ENCODE data around the gene ROM1. TPM values are rescaled to one million over a fixed set of nuclear protein-coding genes. Genes with fewer than 3 reads are reported as not detected.

Gene ROM1
- total RNA-seq, 1 experiment from 2014 or later, result 2.7 TPM

- no TSS peak for BruUV-seq (replicated peaks)
- RAD21 ChIA-PET (ENCODE audit: low non-redundant PET in 1 of 2, low total read pairs in 2 of 2, uncharacterized antibody in 2 of 2, unreplicated experiment in 2 of 2), result interaction anchor here in 1 of 2 experiments (1.0 kb wide), 1 partner anchor 24 kb away, joined by 6 read pairs; the partner anchor contains the start of gene MTA2
- ATAC-seq, result no peak
- no peak for TF ChIP-seq EGR1 (IDR thresholded peaks at IDR 0.05; ENCODE audit: low read depth)
- TF ChIP-seq ELF1 (IDR thresholded peaks at IDR 0.05; ENCODE audit: borderline replicate concordance, low read depth), result no peak
- TF ChIP-seq FOSL1 (IDR thresholded peaks at IDR 0.05; ENCODE audit: low read depth), result no peak
- no peak for TF ChIP-seq POLR2A (IDR thresholded peaks at IDR 0.05; ENCODE audit: borderline replicate concordance, extremely low read depth, insufficient read depth, insufficient read length)
- no peak for TF ChIP-seq POLR2AphosphoS5 (IDR thresholded peaks at IDR 0.05; ENCODE audit: low read depth, low read length)
- TF ChIP-seq ZNF274 (IDR thresholded peaks at IDR 0.05; ENCODE audit: low read depth, low read length), result no peak
- no peak for TF ChIP-seq SP1 (IDR thresholded peaks at IDR 0.05; ENCODE audit: low read depth)
- no peak for TF ChIP-seq ATF3 (IDR thresholded peaks at IDR 0.05)
- no peak for TF ChIP-seq TCF7L2 (IDR thresholded peaks at IDR 0.05; ENCODE audit: borderline replicate concordance, extremely low read depth, insufficient read depth, insufficient read length)
- no peak for TF ChIP-seq ZBTB33 (IDR thresholded peaks at IDR 0.05; ENCODE audit: extremely low read depth, insufficient replicate concordance, low read length)
- no peak for TF ChIP-seq CBX3 (IDR thresholded peaks at IDR 0.05; ENCODE audit: low read depth)
- TF ChIP-seq CTCF (IDR thresholded peaks at IDR 0.05 in 2 of 3, conservative IDR thresholded peaks at IDR 0.05 in 1 of 3; ENCODE audit: borderline replicate concordance in 1 of 3, insufficient read depth in 1 of 3, low read depth in 2 of 3, low read length in 2 of 3), result no peak
- TF ChIP-seq CEBPB (IDR thresholded peaks at IDR 0.05; ENCODE audit: low read depth), result no peak
- TF ChIP-seq ZFX (IDR thresholded peaks at IDR 0.05), result no peak
- no peak for TF ChIP-seq MAX (IDR thresholded peaks at IDR 0.05)
- no peak for TF ChIP-seq EZH2 (IDR thresholded peaks at IDR 0.05)
- no peak for TF ChIP-seq RAD21 (IDR thresholded peaks at IDR 0.05; ENCODE audit: low read depth)
- no peak for TF ChIP-seq SRF (IDR thresholded peaks at IDR 0.05; ENCODE audit: low read depth)
- TF ChIP-seq JUND (IDR thresholded peaks at IDR 0.05), result no peak
- peaks cover 22 to 41% of the 10 kb centered on the region in 2 experiments for H3K36me3 ChIP-seq (ENCODE audit: control insufficient read depth in 1 of 2, insufficient read depth in 2 of 2, low read length in 2 of 2)
- H2AFZ ChIP-seq (ENCODE audit: low read depth, low read length, poor library complexity, severe bottlenecking), result no peak overlapping the region
- POLR2A ChIA-PET, result no interaction called here
- no peak overlapping the region for H3K4me2 ChIP-seq (ENCODE audit: low read length)
- CTCF ChIA-PET, result interaction anchor here (1.6 kb wide), 1 partner anchor 17 kb away, joined by 3 read pairs; no protein-coding TSS in a partner anchor
- no peaks in the 10 kb centered on the region for H3K9me3 ChIP-seq (ENCODE audit: control insufficient read depth in 1 of 2, insufficient read depth in 1 of 2, low read depth in 1 of 2, low read length in 2 of 2)
- H3K9ac ChIP-seq (ENCODE audit: low read length), result no peak overlapping the region
- H3K4me1 ChIP-seq (ENCODE audit: control insufficient read depth in 1 of 2, insufficient read depth in 2 of 2, low read length in 2 of 2), result peaks cover 8 to 15% of the 10 kb centered on the region in 2 experiments
- no peak overlapping the region for H3K27ac ChIP-seq (ENCODE audit: low read depth, low read length)
- no peaks in the 10 kb centered on the region; the same call in 1 of the 2 replicates for H4K20me1 ChIP-seq (ENCODE audit: insufficient read depth)
- no peaks in the 10 kb centered on the region for H3K9me2 ChIP-seq (ENCODE audit: insufficient read depth)
- H3K27me3 ChIP-seq (ENCODE audit: insufficient read depth, low read length), result no peaks in the 10 kb centered on the region
- peaks cover 15% of the 10 kb centered on the region for H3K79me2 ChIP-seq (ENCODE audit: insufficient read depth, low read length)
- intact Hi-C loops (cut with micrococcal nuclease), result no loop called here
- no peak overlapping the region for H3K4me3 ChIP-seq (replicated peaks in 1 of 2; ENCODE audit: low read depth in 1 of 2, low read length in 2 of 2)
- no peak for DNase-seq (ENCODE audit: low read depth, low spot score)
Observed at GRCh38 chr11:62577046-62577714, 35.9 kb upstream of the ROM1 start.
